ENCODE results near the gene DOC2A.
"Not testable (repeated sequence)": the region's sequence is repeated elsewhere in the genome, so short reads cannot be mapped to it uniquely, and the experiment has no call there.

Gene DOC2A

DNA sequence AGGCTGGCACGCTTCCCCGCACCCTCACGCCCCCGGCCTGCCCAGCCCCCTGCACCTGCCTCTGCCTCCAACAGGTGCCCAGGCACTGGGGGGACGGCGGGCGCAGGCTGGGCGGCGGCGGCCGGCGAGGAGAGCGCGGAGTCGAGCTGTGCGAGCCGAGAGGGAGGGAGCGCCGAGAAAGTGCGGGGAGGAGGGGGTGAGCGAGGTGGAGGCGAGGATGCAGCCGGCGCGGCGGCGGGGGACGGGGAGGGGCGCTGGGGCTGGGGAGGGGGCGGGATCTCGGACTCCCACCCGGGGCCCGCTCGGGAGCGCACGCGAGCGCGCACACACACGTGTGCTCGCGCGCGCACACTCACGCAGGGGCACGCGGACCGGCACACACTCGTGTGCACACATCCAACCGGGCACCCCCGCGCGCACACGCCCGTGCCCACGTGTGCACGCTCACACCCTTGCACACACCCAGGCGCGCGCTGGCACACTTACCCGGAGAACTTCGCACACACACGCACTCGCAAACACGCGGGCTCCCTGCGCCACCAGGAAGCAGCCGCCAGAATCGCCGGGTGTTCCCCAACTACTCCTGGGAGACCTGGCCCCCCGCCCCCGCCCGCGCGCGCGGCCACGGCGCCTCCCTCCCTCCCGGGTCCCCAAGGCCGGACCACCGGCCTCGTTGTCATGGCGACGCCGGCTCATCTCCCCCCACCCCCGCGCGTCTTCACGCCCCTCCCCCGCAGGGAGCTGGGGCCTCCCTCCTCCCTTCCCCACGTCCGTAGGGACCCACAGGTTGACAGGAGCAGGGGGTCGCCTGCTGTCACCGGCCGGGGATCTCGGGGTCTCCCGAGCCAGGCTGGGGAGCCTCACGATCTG, at the start of gene DOC2A:
TSS of gene DOC2A (minus strand) at position 184 of the 870 bp plus-strand sequence. CDS start 805 bp downstream, outside the sequence.
- DNase-seq (ENCODE audit: low spot score): no peak

DNA sequence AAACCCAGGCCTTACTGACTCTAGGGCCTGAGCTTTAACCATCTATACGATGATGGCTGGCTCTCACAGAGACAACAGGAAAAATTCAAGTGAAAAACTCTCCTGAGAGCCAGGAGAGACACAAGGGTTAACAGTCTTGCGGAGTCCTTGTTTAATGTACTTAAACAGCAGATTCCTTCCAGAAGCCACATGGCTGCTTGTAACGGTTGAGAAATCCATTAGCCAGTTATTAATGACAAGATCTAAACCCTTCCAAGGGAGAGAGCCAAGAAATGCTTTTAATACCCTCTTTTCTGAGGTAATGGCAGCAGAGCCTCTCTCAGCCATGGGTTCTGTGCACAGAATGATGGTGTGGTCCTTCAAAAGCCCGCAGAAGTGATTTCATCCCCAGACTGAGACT, 49.5 kb upstream of the DOC2A start:
- DNase-seq (ENCODE audit: low spot score): no peak

DNA sequence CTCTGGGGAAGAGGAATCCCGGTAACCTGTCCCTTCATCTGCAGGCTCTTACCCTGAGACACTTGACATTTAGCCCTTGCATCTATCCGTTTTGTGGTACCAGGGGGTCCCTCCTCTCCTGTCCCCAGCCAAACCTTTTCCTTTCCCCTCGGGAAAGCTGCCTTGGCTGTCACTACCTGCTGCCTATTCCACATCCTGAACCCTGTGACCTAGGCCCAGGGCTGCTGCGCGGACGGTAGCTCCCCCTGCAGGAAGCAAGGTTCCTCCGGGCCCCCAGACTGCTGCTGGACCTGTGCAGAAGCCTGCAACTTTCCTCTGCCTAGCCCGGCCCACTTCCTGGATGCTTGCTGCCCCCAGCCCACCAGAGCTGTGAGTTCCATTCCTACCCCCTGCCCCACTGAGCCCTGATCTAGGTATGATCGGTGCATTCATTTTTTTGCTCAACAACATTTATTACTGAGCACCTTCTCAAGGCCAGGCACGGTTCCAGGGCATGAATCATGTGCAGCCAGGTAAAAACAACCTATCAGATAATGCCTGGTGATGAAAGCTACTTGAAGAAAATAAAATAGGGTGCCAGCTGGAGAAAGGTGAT, 44.2 kb upstream of the DOC2A start:
- DNase-seq (ENCODE audit: low spot score): no peak

DNA sequence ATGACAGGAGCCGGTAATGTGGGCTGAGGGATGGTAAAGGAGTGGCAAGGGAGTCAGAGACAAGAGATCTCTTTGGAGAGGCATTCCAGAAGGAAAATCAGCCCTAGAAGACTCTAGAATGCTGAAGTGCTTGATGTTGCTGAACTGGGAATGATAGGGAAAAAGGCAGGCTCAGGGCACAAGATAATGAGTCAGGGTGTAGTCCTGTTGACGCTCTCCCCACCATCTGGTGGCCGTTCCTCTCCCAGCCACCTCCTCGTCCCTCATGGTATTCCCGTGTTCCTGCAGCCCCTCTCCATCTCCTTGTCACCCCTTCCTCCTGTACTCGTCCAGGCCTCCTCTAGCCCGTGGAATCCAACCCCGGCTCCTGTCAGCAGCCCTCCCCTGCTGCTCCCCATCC, 43.6 kb upstream of the DOC2A start:
- DNase-seq (ENCODE audit: low spot score): no peak

DNA sequence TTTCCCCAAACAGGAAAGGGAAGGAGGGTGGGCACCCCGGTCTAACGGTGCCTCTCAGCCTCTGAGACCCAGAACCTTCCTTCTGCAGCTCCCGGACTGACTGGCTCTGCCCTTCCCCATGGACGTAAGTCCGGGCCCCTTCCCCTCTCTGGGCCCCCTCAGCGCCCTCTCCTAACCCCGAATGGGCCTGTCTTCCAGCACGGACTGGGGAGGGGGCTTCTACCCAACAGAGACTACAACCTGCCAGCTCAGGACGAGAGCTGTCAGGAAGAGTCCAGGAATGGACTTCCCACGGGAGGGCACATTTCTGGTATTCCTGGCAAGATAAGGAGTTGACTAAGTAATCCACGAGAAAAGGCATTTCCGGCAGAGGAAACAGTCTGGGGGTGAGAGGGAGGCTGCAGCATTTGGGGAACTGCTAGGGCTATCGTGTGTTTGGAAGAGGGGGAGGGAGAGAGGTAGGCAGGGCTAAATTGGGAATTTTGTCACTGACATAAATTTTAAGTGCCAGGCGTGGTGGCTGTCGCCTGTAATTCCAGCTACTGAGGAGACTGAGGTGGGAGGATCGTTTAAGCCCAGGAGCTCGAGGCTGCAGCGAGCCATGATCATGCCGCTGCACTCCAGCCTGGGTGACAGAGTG, 42.7 kb upstream of the DOC2A start:
- peak; percentile 92 for DNase-seq (ENCODE audit: low spot score)

DNA sequence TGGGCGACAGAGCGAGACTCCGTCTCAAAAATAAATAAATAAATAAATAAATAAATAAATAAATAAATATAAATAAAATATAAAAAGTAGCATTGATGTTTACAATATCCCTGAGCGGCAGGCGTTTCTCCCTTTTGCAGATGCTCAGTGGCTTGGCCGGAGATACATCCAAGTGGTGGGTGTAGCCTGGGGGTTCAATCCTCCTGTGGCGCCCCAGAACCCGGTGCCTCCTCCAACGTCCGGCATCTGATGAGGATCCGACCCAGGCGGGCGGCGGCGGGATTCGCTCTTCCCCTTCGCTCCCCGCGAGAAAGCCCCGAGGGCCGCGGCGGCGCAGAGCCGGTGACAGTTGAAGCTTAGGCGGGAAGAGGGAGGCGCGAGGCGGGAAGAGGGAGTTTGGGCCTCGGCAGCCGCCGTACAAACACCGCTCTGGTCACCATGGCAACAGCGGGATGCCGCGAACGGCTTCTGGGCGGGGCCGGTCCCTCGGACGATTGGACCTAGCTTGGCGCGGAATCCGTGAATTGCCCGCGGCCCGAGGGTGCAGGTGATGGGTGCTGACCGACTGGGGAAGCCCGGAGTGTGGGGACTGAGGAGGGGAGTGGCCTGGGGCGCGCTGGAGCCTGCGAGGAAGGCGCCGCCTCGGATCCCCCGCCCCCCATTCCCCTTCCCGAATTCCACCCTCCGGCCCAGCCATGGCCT, 42.0 kb upstream of the DOC2A start:
- peak; percentile 99 for DNase-seq (ENCODE audit: low spot score)

DNA sequence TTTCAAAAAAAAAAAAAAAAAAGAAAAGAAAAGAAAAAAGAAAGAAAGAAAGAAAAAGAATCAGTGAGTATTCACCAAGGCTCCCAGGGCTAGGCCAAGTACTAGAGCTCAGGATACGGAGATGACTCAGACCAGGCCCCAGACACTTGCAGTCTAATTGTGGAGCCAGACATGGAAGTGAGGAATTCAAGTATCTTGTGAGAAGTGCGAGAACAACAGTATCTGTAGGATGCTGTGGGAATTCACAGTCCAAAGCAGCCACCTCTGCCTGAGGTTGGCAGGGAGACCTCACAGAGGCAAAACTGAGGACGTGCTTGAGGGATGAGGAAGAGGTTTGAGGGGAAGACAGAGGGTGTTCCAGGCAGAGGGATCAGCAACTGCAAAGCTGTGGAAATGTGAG, 40.7 kb upstream of the DOC2A start:
- DNase-seq (ENCODE audit: low spot score): peak; percentile 36

DNA sequence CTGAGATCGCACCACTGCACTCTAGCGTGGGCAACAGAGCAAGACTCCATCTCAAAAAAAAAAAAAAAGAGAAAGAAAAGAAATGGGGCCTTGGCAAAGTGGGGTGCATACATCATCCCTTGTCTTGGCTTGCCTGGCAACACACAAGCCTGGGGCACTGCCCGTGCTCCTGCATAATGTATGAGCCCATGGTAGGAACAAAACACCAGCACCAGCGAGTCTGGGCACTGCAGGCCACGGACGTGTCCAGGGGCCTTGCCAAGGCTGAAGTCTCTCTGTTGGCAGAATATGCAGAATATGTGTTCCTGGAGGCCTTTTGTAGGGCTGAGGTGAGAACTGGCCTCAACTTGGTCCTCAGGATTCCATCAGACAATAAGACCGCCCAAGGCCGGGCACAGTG, 39.0 kb upstream of the DOC2A start:
- DNase-seq (ENCODE audit: low spot score): no peak

DNA sequence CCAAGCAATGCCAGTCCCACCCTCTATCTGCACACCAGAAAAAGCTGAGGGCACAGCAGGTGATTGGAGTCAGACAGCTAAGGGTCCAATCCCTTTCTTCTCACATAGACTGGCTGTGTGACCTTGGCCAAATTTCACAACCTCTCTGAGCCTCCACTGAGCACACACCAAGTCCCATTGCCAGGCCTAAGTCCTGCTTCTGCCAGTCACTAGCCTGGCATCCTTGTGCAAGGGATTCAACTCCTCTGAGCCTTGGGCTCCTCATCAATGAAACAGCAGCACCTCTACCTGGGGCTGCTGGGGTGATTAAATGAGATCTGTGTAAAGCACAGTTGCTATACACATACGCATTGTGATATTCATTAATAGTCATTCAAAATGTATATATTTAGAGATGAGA, 35.8 kb upstream of the DOC2A start:
- DNase-seq (ENCODE audit: low spot score): no peak

DNA sequence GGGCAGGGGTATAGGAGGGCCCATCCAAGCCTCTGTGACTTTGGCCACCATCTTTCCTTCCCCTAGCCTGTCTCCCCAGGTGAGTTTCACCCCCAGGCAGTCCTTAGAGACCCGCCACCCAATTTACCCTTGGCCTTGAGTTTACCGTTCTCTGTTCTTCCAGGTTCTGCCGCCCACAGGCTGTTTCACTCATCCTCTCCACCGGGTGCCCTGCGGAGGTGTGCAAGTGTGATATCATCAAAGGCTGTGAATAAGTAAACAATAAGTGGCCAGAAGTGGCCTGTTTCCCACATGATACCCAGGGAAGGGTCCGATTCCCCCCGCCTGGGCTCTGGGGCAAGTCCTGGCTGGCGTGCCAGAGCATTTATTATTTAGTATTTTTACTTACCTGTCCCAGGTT, 35.4 kb upstream of the DOC2A start:
- DNase-seq (ENCODE audit: low spot score): no peak

DNA sequence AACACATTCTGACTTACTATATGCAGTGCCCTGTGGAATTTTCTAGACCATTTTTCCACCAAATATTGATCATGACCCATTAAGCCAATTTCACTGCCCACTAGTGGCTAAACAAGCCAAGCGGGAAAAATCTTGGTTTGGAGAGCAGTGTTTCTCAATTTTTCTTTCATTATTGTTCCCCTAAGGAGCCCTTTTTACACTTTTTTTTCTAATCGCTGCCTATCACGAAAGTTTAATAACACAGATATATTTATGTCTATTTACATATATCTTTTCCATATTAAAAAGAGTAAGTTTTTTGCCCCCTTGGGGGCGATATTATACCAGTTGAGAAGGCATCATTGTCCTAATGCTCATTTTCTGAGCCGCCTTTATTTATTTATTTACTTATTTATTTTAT, 31.0 kb upstream of the DOC2A start:
- DNase-seq (ENCODE audit: low spot score): no peak

DNA sequence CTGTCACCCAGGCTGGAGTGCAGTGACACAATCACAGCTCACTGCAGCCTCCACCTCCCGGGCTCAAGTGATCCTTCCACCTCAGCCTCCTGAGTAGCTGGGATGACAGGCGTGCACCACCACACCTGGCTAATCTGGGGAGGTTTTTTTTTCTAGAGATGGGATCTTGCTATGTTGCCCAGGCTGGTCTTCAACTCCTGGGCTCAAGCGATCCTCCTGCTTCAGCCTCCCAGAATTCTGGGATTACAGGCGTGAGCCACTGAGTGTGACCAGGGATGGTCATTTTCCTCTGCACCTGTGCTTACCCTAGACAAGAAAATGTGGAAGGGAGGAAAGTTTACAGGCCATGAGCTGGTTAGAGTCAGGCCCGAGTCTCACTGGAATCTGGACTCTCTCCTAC, 29.9 kb upstream of the DOC2A start:
- not testable (repeated sequence) for DNase-seq (ENCODE audit: low spot score)

DNA sequence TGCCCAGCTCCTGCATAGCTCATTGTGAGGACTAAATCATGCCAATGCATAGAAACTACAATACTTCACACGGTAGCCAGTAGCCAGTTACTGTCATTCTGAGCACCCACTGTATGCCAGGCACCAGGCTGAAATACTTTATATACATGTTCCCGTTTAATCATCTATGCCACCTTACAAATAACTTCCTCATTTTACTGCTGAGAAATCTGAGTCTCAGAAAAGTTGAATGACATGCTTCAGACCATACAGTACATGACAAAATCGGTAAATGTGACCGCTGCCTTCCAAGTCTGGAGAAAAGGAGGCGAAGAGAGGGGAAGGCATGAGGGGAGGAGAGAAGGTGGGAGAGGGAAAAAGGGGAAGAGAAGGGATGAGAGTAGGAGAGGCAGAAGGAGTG, 29.4 kb upstream of the DOC2A start:
- no peak for DNase-seq (ENCODE audit: low spot score)

DNA sequence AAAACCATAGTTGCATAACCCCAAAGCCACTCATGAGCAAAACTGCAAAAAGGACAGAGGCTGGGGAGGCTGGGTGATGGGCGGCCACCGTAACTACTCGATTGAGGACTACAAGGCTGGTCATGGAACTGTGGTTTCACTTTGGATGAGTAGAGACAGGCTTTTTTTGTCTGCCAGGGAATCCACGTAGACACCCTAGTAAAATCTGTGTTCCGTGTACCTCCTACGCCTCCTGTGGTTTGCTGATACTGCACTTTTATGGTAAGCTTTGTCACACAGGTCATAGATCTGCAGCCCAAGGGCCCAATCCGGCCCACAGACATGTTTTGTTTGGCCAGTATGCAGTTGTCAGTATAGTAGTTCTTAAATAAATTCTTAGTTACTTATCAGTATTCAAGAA, 22.4 kb upstream of the DOC2A start:
- no peak for DNase-seq (ENCODE audit: low spot score)

DNA sequence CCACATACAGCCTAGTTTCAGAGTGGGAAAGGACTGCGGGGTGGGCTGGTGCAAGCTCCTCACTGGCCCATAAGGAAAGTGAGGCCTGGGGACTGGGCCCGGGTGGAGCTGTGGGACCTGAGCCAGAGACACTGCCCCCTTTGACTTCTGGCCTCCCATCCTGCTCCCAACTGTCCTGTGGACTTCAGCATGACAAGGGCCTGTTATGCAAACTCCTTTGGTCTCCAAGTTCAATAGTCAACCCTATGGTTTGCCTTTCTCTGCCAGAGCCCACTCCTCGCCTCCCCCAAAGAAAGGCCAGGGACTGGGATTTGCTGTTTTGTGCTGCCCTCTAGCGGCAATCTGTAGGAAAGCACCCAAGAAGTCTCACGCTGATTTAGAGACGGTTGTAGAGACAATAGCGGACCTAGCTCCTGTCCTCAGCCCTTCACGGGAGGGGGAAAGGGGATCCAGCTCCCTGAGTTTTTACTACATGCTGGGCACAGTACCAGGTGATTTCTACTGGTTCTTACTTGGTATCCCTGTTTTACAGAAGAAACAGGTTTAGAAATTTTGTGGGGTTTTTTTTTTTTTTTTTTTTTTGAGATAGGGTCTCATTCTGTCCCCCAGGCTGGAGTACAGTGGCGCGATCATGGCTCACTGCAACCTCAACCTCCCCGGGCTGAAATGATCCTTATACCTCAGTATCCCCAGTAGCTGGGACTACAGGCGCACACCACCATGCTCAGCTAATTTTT, 21.4 kb upstream of the DOC2A start:
- no peak for DNase-seq (ENCODE audit: low spot score)

DNA sequence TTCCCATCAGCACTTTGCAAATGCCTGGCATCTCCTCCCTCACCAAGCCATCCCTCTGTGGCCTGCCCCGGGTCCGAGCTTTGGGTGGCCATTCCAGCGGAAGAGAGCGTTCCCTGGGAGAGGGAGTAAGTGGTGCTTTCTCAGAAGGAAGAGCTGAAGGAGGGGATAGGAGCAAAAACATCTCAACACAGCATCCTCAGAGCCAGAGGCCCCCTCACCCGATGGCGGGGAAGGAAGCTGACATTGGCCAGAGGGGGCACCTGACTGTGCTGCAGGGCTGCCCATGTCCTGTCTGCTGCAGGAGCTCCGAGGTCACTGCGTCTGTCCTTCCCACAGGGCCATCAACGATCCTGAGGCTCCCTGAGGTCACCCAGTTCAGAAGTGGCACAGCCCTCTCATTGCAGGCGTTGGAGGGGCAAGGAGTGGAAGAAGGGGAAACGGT, 20.7 kb upstream of the DOC2A start:
- DNase-seq (ENCODE audit: low spot score): no peak

DNA sequence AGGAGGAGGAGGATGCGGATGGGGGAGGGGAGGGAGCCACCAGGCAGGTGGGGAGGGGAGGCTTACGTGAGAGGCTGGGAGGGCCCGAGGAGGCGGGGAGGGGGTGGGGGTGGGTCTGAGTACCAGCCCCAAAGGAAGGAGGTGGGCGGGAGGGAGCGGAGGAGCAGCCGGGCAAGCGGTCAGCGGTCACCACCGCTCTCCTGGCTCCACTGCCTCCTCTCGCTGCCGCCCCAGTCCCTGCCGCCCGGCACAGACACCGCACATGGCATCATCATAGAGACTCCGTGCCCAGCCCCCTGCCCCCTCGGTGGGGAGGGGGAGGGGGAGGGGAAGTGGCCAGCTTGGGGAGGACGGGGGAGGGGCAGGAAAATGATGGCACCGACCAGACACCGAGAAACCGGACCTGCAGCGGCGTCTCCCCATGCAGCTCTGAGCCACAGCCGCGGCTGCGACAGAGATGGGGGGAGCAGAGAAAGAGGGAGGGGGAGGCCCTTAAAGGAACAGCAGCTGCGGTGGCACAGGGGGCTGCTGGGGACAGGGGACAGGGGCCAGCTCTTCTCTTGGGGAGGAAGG, 20.1 kb upstream of the DOC2A start, which contains the start of gene TLCD3B:
TSS of gene TLCD3B (minus strand) at position 431 of the 573 bp plus-strand sequence. CDS start 744 bp downstream, outside the sequence.
- DNase-seq (ENCODE audit: low spot score): no peak

DNA sequence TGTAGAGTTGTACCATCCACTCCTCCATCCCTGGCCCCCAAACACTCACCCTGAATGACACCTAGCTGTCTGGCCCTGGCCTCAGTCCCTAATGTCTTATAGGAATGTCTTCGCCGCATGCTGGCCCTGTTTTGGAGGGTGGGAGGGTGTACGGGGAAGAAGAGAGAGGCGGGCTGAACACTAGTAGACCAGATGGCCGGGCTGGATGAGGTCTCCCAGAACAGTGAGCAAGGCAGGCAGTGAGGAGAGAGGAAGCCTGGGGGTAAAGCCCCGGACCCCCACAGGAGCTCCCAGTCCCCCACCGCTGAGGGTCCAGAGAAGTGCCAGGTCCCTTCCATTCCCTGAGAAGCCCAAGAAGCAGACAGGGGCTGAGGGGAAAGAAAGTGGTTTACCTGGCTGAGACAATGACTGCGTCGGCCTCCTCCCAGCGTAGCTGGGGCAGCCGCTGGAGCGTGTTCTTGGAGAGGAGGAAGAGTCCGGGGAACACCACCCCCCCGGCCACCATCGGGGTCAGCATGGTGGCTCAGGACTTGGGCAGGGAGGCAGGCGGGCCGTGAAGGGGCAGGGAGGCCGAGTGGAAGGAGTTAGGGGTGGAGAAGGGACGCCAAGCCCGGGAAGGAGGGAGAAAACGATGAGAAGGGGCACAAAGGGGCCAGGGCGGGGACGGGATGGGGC, 19.3 kb upstream of the DOC2A start:
- DNase-seq (ENCODE audit: low spot score): no peak

DNA sequence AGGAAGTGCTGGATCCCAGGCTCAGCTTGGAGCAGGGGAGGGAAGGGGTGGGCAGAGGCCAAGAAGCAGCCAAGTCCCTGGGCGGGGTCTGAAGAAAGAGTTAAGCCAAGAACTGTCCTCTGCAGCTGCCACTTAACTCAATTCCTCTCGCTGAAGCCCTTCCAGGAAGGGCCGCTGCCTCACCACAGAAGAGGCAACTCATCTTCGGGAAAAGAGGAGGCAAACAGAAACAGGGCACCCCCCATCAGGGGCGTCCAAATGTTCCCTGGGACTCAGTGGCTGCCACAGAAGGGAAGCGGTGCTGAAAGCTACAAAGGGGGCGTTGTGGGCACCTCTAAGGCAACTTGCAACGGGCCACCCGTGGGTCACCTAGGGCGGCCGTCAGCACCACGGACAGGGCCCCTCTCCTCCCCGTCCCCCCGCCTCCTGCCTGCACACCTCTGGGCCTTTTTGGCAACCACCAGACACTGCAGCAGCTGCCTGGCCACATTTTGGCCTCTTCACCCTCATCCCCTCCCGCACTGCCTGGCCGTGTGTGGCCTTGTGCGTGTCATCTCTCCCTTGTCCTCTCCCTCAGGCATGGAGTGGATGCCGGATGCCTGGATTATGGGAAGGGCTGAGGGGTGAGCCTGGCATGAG, 17.7 kb upstream of the DOC2A start:
- DNase-seq (ENCODE audit: low spot score): no peak
